IPS-18a (cell line): ENCODE data around the gene SIRPB1.

ENCODE experiments used
- H3K27ac ChIP-seq: one replicate; pipeline ENCODE4 v1.5.1; 2013; ENCODE audit warnings: low read length
- H3K27me3 ChIP-seq: one replicate; pipeline ENCODE4 v1.6.1; 2013; ENCODE audit warnings: mild to moderate bottlenecking, low read length; ENCODE audit not compliant: control insufficient read depth, insufficient read depth
- H3K36me3 ChIP-seq: one replicate; pipeline ENCODE4 v1.6.1; 2013; ENCODE audit warnings: low read depth, low read length; ENCODE audit not compliant: control insufficient read depth
- H3K4me1 ChIP-seq: one replicate; pipeline ENCODE4 v1.6.1; 2013; ENCODE audit warnings: low read depth, low read length; ENCODE audit not compliant: control insufficient read depth
- H3K4me3 ChIP-seq: one replicate; pipeline ENCODE4 v1.5.1; 2013; ENCODE audit warnings: low read length
- H3K9ac ChIP-seq: one replicate; pipeline ENCODE4 v1.6.1; 2013; ENCODE audit warnings: mild to moderate bottlenecking, low read length, moderate library complexity
- H3K9me3 ChIP-seq: one replicate; pipeline ENCODE4 v1.6.1; 2013; ENCODE audit warnings: low read depth, low read length; ENCODE audit not compliant: control insufficient read depth

SIRPB1 gene

DNA sequence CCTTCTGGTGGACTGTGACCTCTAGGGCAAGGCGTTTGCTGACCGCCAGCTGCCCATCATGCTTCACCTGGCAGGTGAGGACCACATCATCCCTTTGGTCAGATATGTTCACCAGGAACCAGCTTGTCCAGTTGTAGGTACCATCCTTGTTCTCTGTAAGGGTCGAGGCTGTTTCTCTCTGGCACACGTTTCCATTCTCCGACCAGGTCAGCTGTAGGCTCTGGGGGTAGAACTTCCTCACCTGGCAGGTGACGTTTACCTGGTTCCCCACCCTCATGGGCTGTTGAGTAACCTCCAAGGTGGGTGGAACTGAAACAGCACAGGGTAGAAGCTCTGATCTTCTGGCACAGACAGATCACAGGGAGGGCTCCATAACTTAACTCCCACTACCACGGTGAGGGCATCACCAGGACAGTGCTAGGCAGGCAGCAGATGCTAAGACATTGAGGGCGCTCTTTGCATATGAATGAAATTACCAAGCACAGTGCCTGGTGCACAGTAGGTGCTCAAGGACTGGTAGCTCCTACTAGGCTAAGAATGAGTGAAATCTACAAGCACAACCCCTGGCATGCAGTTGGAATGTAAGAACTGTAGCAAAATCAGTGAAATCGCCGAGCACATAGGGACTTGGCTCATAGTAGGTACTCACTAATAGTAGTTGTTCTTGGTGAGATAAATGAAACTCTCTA, 15.6 kb upstream of the SIRPB1 start:
- H3K4me3 ChIP-seq, result no peak overlapping the region
- H3K27me3 ChIP-seq, result no peaks in the 10 kb centered on the region
- H3K9me3 ChIP-seq, result no peaks in the 10 kb centered on the region
- no peaks in the 10 kb centered on the region for H3K36me3 ChIP-seq
- H3K4me1 ChIP-seq, result no peaks in the 10 kb centered on the region
- no peak overlapping the region for H3K27ac ChIP-seq
- no peak overlapping the region for H3K9ac ChIP-seq

- H3K36me3 ChIP-seq, result no peaks in the 10 kb centered on the region
- no peaks in the 10 kb centered on the region for H3K27me3 ChIP-seq
- no peaks in the 10 kb centered on the region for H3K9me3 ChIP-seq
- H3K4me3 ChIP-seq, result no peak overlapping the region
- H3K27ac ChIP-seq, result no peak overlapping the region
- H3K4me1 ChIP-seq, result no peaks in the 10 kb centered on the region
- no peak overlapping the region for H3K9ac ChIP-seq
Observed at GRCh38 chr20:1633535-1633934, 13.7 kb upstream of the SIRPB1 start.

DNA sequence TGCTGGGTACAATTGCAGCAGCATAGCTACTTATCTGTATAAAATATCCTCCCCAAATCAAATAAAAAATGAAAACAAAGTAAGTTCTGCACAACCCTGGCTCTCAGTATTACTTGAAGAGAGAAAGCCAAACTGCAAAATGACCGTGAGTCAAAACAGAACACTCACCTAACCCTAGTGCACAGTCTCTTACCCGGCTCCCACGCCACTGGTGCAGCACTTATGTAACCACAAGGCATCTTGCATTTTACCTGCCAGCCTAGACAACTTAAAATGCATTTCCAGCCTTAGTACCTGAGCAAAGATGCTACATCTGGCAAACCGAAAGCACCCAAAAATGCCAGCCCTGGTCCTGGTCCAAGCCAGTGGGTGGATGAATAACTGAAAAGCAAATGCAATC, 12.4 kb upstream of the SIRPB1 start:
- Histone ChIP-seq H3K9me3 (no peaks in the 10 kb centered on the region), H3K9ac (no peak overlapping the region), H3K4me1 (no peaks in the 10 kb centered on the region), H3K27ac (no peak overlapping the region), H3K36me3 (no peaks in the 10 kb centered on the region), H3K27me3 (no peaks in the 10 kb centered on the region), H3K4me3 (no peak overlapping the region)

- no peaks in the 10 kb centered on the region for H3K36me3 ChIP-seq
- H3K27me3 ChIP-seq, result no peaks in the 10 kb centered on the region
- no peak overlapping the region for H3K9ac ChIP-seq
- no peak overlapping the region for H3K27ac ChIP-seq
- no peaks in the 10 kb centered on the region for H3K9me3 ChIP-seq
- no peak overlapping the region for H3K4me3 ChIP-seq
- no peaks in the 10 kb centered on the region for H3K4me1 ChIP-seq
Observed at GRCh38 chr20:1631309-1632151, 11.7 kb upstream of the SIRPB1 start.

DNA sequence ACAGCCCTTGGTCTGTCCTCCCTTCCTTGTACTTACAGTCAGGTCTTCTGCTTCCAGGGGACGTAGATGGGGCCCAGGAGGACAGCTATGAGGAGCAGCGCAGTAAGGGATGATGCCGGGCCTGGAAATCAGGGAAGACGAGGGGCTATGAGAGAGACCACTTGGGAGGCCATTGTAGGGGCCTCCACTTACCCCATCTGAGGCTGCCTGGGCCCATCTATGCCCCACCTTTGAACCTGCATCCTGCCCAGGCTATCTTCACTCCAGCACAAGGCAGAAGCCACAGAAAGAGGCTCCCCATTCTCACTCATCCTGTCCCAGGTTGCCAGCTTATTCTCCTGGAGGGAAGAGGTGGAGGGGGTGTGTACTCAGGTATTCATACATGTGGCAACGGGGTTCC, 10.4 kb upstream of the SIRPB1 start:
- no peaks in the 10 kb centered on the region for H3K27me3 ChIP-seq
- H3K9ac ChIP-seq, result no peak overlapping the region
- no peak overlapping the region for H3K27ac ChIP-seq
- no peaks in the 10 kb centered on the region for H3K9me3 ChIP-seq
- no peaks in the 10 kb centered on the region for H3K36me3 ChIP-seq
- no peak overlapping the region for H3K4me3 ChIP-seq
- H3K4me1 ChIP-seq, result no peaks in the 10 kb centered on the region

GRCh38 chr20:1629321-1629720, 9.5 kb upstream of the SIRPB1 start:
- H3K27me3 ChIP-seq, result no peaks in the 10 kb centered on the region
- H3K9me3 ChIP-seq, result no peaks in the 10 kb centered on the region
- no peak overlapping the region for H3K9ac ChIP-seq
- H3K27ac ChIP-seq, result no peak overlapping the region
- no peaks in the 10 kb centered on the region for H3K36me3 ChIP-seq
- H3K4me1 ChIP-seq, result no peaks in the 10 kb centered on the region
- H3K4me3 ChIP-seq, result no peak overlapping the region

DNA sequence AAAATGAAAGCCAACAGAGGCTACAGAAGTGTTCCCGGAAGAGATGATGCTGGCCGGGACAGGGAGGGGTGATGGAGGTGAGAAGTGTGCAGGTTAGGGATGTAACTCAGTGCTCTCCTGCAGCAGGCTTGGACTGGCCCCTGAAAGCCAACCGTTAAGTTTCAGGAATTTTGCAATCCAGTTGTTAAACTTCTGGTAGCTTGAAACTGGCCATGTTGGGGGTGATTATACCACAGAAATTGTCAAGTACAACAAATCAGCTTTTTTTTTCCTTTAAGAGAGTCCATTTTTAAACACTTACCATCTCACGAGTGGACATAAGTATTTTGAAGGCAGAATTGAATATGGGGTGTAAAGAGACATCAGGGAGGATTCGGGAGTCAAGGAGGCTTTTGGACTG, 8.8 kb upstream of the SIRPB1 start:
- no peak overlapping the region for H3K27ac ChIP-seq
- no peaks in the 10 kb centered on the region for H3K4me1 ChIP-seq
- H3K9me3 ChIP-seq, result no peaks in the 10 kb centered on the region
- no peak overlapping the region for H3K9ac ChIP-seq
- H3K36me3 ChIP-seq, result no peaks in the 10 kb centered on the region
- no peak overlapping the region for H3K4me3 ChIP-seq
- H3K27me3 ChIP-seq, result no peaks in the 10 kb centered on the region

GRCh38 chr20:1627200-1627550, 7.4 kb upstream of the SIRPB1 start:
- H3K27ac ChIP-seq, result no peak overlapping the region
- no peak overlapping the region for H3K9ac ChIP-seq
- no peaks in the 10 kb centered on the region for H3K27me3 ChIP-seq
- H3K9me3 ChIP-seq, result no peaks in the 10 kb centered on the region
- no peak overlapping the region for H3K4me3 ChIP-seq
- H3K36me3 ChIP-seq, result no peaks in the 10 kb centered on the region
- no peaks in the 10 kb centered on the region for H3K4me1 ChIP-seq

- Histone ChIP-seq H3K27me3 (no peaks in the 10 kb centered on the region), H3K4me3 (no peak overlapping the region), H3K9me3 (no peaks in the 10 kb centered on the region), H3K4me1 (no peaks in the 10 kb centered on the region), H3K9ac (no peak overlapping the region), H3K27ac (no peak overlapping the region), H3K36me3 (no peaks in the 10 kb centered on the region)
Observed at GRCh38 chr20:1626528-1627199, 6.9 kb upstream of the SIRPB1 start.

GRCh38 chr20:1625083-1625690, 5.4 kb upstream of the SIRPB1 start:
- no peaks in the 10 kb centered on the region for H3K9me3 ChIP-seq
- H3K36me3 ChIP-seq, result no peaks in the 10 kb centered on the region
- no peak overlapping the region for H3K9ac ChIP-seq
- no peaks in the 10 kb centered on the region for H3K27me3 ChIP-seq
- no peak overlapping the region for H3K27ac ChIP-seq
- no peaks in the 10 kb centered on the region for H3K4me1 ChIP-seq
- H3K4me3 ChIP-seq, result no peak overlapping the region

- no peaks in the 10 kb centered on the region for H3K36me3 ChIP-seq
- H3K27ac ChIP-seq, result no peak overlapping the region
- H3K9me3 ChIP-seq, result no peaks in the 10 kb centered on the region
- H3K4me3 ChIP-seq, result no peak overlapping the region
- no peaks in the 10 kb centered on the region for H3K27me3 ChIP-seq
- H3K9ac ChIP-seq, result no peak overlapping the region
- H3K4me1 ChIP-seq, result no peaks in the 10 kb centered on the region
Observed at GRCh38 chr20:1623501-1624205, 3.8 kb upstream of the SIRPB1 start.
